H9 (cell line): ENCODE results near the gene USP47. TPM values are rescaled to one million over a fixed set of nuclear protein-coding genes. Genes with fewer than 3 reads are reported as not detected.

Experiments
- DNase-seq: peaks from one replicate; pipeline ENCODE4 v3.0.0-alpha.2; 2017
- H2AFZ ChIP-seq: one replicate; pipeline ENCODE4 v1.6.1; 2013; ENCODE audit warnings: mild to moderate bottlenecking, low read length, control low read depth, moderate library complexity
- H2AK5ac ChIP-seq: 2 replicates; pipeline ENCODE4 v1.6.1; 2013; ENCODE audit warnings: low read length, control low read depth, mixed read lengths; ENCODE audit not compliant: insufficient read length
- H2BK120ac ChIP-seq: one replicate; pipeline ENCODE4 v1.6.1; 2013; ENCODE audit warnings: low read depth, mild to moderate bottlenecking, low read length, control low read depth, inconsistent platforms; ENCODE audit not compliant: poor library complexity, severe bottlenecking
- H2BK12ac ChIP-seq: 2 replicates; pipeline ENCODE4 v1.6.1; 2013; ENCODE audit warnings: low read length, control low read depth, mixed read lengths, low read depth; ENCODE audit not compliant: insufficient read length
- H2BK15ac ChIP-seq: 2 replicates; pipeline ENCODE4 v1.6.1; 2013; ENCODE audit warnings: low read depth, low read length, control low read depth
- H2BK20ac ChIP-seq: one replicate; pipeline ENCODE4 v1.6.1; 2013; ENCODE audit warnings: low read depth, mild to moderate bottlenecking, low read length, control low read depth, inconsistent platforms; ENCODE audit not compliant: poor library complexity, severe bottlenecking
- H2BK5ac ChIP-seq: 2 replicates; pipeline ENCODE4 v1.6.1; 2013; ENCODE audit warnings: low read length, control low read depth, mixed read lengths; ENCODE audit not compliant: insufficient read length
- H3K14ac ChIP-seq: 2 replicates; pipeline ENCODE4 v1.6.1; 2013; ENCODE audit warnings: low read length, control low read depth; ENCODE audit not compliant: insufficient read depth
- H3K18ac ChIP-seq: 2 replicates; pipeline ENCODE4 v1.6.1; 2013; ENCODE audit warnings: low read depth, mild to moderate bottlenecking, mixed read lengths, low read length, control low read depth; ENCODE audit not compliant: insufficient read length
- H3K23ac ChIP-seq: 2 replicates; pipeline ENCODE4 v1.6.1; 2013; ENCODE audit warnings: low read length, control low read depth, mixed read lengths, low read depth; ENCODE audit not compliant: insufficient read length
- H3K23me2 ChIP-seq: 2 replicates; pipeline ENCODE4 v1.6.1; 2013; ENCODE audit warnings: low read depth, mild to moderate bottlenecking, mixed read lengths, low read length, control low read depth; ENCODE audit not compliant: insufficient read length, poor library complexity, severe bottlenecking
- H3K27ac ChIP-seq: 2 replicates; pipeline ENCODE4 v1.5.1; 2013; ENCODE audit warnings: low read length, control low read depth, mixed read lengths, low read depth; ENCODE audit not compliant: insufficient read length
- H3K27me3 ChIP-seq: 2 replicates; pipeline ENCODE4 v1.6.1; 2013; ENCODE audit warnings: low read length, control low read depth, inconsistent platforms; ENCODE audit not compliant: insufficient read depth
- H3K4ac ChIP-seq: 2 replicates; pipeline ENCODE4 v1.6.1; 2013; ENCODE audit warnings: low read depth, mild to moderate bottlenecking, control low read depth, inconsistent platforms, low read length, moderate library complexity
- H3K4me1 ChIP-seq: 2 replicates; pipeline ENCODE4 v1.6.1; 2013; ENCODE audit warnings: low read length, control low read depth, inconsistent platforms; ENCODE audit not compliant: insufficient read depth
- H3K4me2 ChIP-seq: 2 replicates; pipeline ENCODE4 v1.6.1; 2013; ENCODE audit warnings: low read length, control low read depth, mixed read lengths; ENCODE audit not compliant: insufficient read length, insufficient read depth
- H3K56ac ChIP-seq: 2 replicates; pipeline ENCODE4 v1.6.1; 2013; ENCODE audit warnings: low read depth, mild to moderate bottlenecking, mixed read lengths, low read length, control low read depth; ENCODE audit not compliant: insufficient read length
- H3K79me1 ChIP-seq: 2 replicates; pipeline ENCODE4 v1.6.1; 2013; ENCODE audit warnings: low read depth, mild to moderate bottlenecking, moderate library complexity, low read length, control low read depth, inconsistent platforms; ENCODE audit not compliant: insufficient read depth, poor library complexity, severe bottlenecking
- H3K79me2 ChIP-seq: 2 replicates; pipeline ENCODE4 v1.6.1; 2013; ENCODE audit warnings: low read length, control low read depth, inconsistent platforms; ENCODE audit not compliant: insufficient read depth
- H3K9ac ChIP-seq: 2 replicates; pipeline ENCODE4 v1.6.1; 2013; ENCODE audit warnings: low read length, control low read depth, mixed read lengths; ENCODE audit not compliant: insufficient read length; ENCODE audit errors: extremely low read depth
- H3K9me3 ChIP-seq: one replicate; pipeline ENCODE4 v1.6.1; 2013; ENCODE audit warnings: low read depth, low read length, inconsistent platforms; ENCODE audit not compliant: control insufficient read depth
- H3T11ph ChIP-seq: one replicate; pipeline ENCODE4 v1.6.1; 2013; ENCODE audit warnings: mild to moderate bottlenecking, low read length, control low read depth, inconsistent platforms
- H4K20me1 ChIP-seq: one replicate; pipeline ENCODE4 v1.6.1; 2013; ENCODE audit not compliant: control insufficient read depth, insufficient read length, insufficient read depth
- H4K5ac ChIP-seq: 2 replicates; pipeline ENCODE4 v1.6.1; 2013; ENCODE audit warnings: low read depth, mild to moderate bottlenecking, mixed read lengths, low read length, control low read depth; ENCODE audit not compliant: insufficient read length
- H4K8ac ChIP-seq: replicated peaks from 2 replicates; pipeline ENCODE4 v1.6.1; 2013; ENCODE audit warnings: low read length, control low read depth, mixed read lengths, low read depth; ENCODE audit not compliant: insufficient read length
- H4K91ac ChIP-seq: 2 replicates; pipeline ENCODE4 v1.6.1; 2013; ENCODE audit warnings: low read depth, mild to moderate bottlenecking, moderate library complexity, mixed read lengths, low read length, control low read depth; ENCODE audit not compliant: insufficient read length
- H3K27ac Mint-ChIP-seq, 3 experiments: 2 replicates in 2 of 3; 3 replicates in 1 of 3; pipeline ENCODE4 v1.8.0; 2020 to 2021; ENCODE audit warnings: mixed read lengths in 3 of 3, mild to moderate bottlenecking in 1 of 3, moderate library complexity in 1 of 3
- H3K27me3 Mint-ChIP-seq: 2 replicates; pipeline ENCODE4 v1.8.0; 2021; ENCODE audit warnings: low read depth, mild to moderate bottlenecking, moderate library complexity, mixed read lengths
- H3K36me3 Mint-ChIP-seq, 3 experiments: 2 replicates in 2 of 3; 3 replicates in 1 of 3; pipeline ENCODE4 v1.8.0; 2020 to 2021; ENCODE audit warnings: low read depth in 3 of 3, mixed read lengths in 3 of 3; ENCODE audit not compliant: insufficient read depth in 1 of 3
- H3K4me1 Mint-ChIP-seq, 2 experiments: 2 replicates each; pipeline ENCODE4 v1.8.0; 2020; ENCODE audit warnings: mixed read lengths in 2 of 2
- H3K4me3 Mint-ChIP-seq, 2 experiments: 2 replicates in 1 of 2; 3 replicates in 1 of 2; pipeline ENCODE4 v1.8.0; 2020 to 2021; ENCODE audit warnings: mild to moderate bottlenecking in 2 of 2, mixed read lengths in 2 of 2, moderate library complexity in 1 of 2
- H3K9me3 Mint-ChIP-seq, 2 experiments: 2 replicates in 1 of 2; 3 replicates in 1 of 2; pipeline ENCODE4 v1.8.0; 2020; ENCODE audit warnings: mild to moderate bottlenecking in 2 of 2, mixed read lengths in 2 of 2, moderate library complexity in 1 of 2
- CTCF ChIP-seq: fragments of 200-600 bp; sonication (generic); conservative IDR thresholded peaks from 3 replicates; pipeline ENCODE4 v1.8.0; 2021; ENCODE audit warnings: antibody characterized with exemption, mild to moderate bottlenecking
- WGBS: extraction: QIAGEN DNeasy Blood & Tissue Kit; methylation state at CpG from one replicate; pipeline ENCODE4 v1.1.7; 2013; ENCODE audit warnings: missing lambda C conversion rate, low lambda C conversion rate, mixed read lengths; ENCODE audit not compliant: insufficient read length; ENCODE audit errors: extremely low coverage; 5-methylcytosine and 5-hydroxymethylcytosine counted together
- total RNA-seq: library from RNA; stranded (reverse); gene quantifications from 2 replicates; pipeline ENCODE4 v1.2.1, GENCODE V29; 2021

Gene USP47
- total RNA-seq, 1 experiment from 2014 or later: 26.7 TPM

GRCh38 chr11:12005061-12005460, 163.3 kb downstream of the USP47 start:
- peaks cover 15 to 16% of the 10 kb centered on the region in 2 experiments for H3K4me1 Mint-ChIP-seq
- no CpG with 5 or more reads among the region's 4 CpGs for WGBS
- H3K4me3 Mint-ChIP-seq: no peak overlapping the region
- H3K27ac ChIP-seq: no peak overlapping the region
- H3K4me1 ChIP-seq: no peaks in the 10 kb centered on the region; the same call in 1 of the 2 replicates
- no peak overlapping the region for H2BK120ac ChIP-seq
- no peak overlapping the region for H3K14ac ChIP-seq
- no peak overlapping the region for H3K9ac ChIP-seq
- H2BK5ac ChIP-seq: no peak overlapping the region
- H4K8ac ChIP-seq: no peak overlapping the region
- H3K79me1 ChIP-seq: no peaks in the 10 kb centered on the region
- no peak overlapping the region for H2AFZ ChIP-seq
- no peak for TF ChIP-seq CTCF
- H2AK5ac ChIP-seq: no peak overlapping the region
- H4K5ac ChIP-seq: no peak overlapping the region
- no peaks in the 10 kb centered on the region for H3K9me3 Mint-ChIP-seq
- no peaks in the 10 kb centered on the region for H3K9me3 ChIP-seq
- no peak overlapping the region for H3K56ac ChIP-seq
- DNase-seq: no peak
- H3K27ac Mint-ChIP-seq: no peak overlapping the region
- no peak overlapping the region for H2BK15ac ChIP-seq
- H3K4ac ChIP-seq: no peak overlapping the region
- H3K27me3 ChIP-seq: no peaks in the 10 kb centered on the region; the same call in 1 of the 2 replicates
- peaks cover 5 to 23% (median 6%) of the 10 kb centered on the region in 3 experiments; a peak in 6 of 7 replicates for H3K36me3 Mint-ChIP-seq
- no peaks in the 10 kb centered on the region for H3K79me2 ChIP-seq
- no peak overlapping the region for H3K4me2 ChIP-seq
- no peak overlapping the region for H3T11ph ChIP-seq
- H2BK12ac ChIP-seq: no peak overlapping the region
- no peak overlapping the region for H3K18ac ChIP-seq
- no peak overlapping the region for H3K23ac ChIP-seq
- H3K27me3 Mint-ChIP-seq: peaks cover 22% of the 10 kb centered on the region
- no peak overlapping the region for H2BK20ac ChIP-seq
- no peak overlapping the region for H4K91ac ChIP-seq
- peaks cover 11% of the 10 kb centered on the region for H3K23me2 ChIP-seq
- H4K20me1 ChIP-seq: no peaks in the 10 kb centered on the region
